B cell (primary cell): ENCODE results near the gene ERCC4. TPM values are rescaled to one million over a fixed set of nuclear protein-coding genes. Genes with fewer than 3 reads are reported as not detected.

Experiments used
- ATAC-seq: fragments of 200-7000 bp; cut with Tn5 transposase; one replicate; pipeline ENCODE4 v1.10.0; 2021; ENCODE audit warnings: low read depth, mild to moderate bottlenecking, moderate number of reproducible peaks, moderate library complexity
- CTCF ChIA-PET: fragments of 350-600 bp; sonication (Branson Sonifier 250); formaldehyde crosslinking; loops from one replicate; lab custom pipeline; 2021; ENCODE audit warnings: antibody characterized with exemption, inconsistent platforms; lab: Charles Lee
- POLR2A ChIA-PET: fragments of 350-600 bp; sonication (Branson Sonifier 250); formaldehyde crosslinking; loops from one replicate; lab custom pipeline; 2021; ENCODE audit warnings: antibody characterized with exemption; lab: Charles Lee
- DNase-seq: peaks from one replicate; pipeline ENCODE4 v3.0.0; 2013
- H2AFZ ChIP-seq: 2 replicates; pipeline ENCODE4 v1.6.1; 2012; ENCODE audit warnings: mild to moderate bottlenecking, low read depth, low read length; ENCODE audit not compliant: insufficient read depth, poor library complexity, severe bottlenecking
- H3K27ac ChIP-seq, 2 donors: 1 replicate in 1 of 2; 2 replicates in 1 of 2; pipeline ENCODE4 v1.5.1; 2012 to 2013; ENCODE audit warnings: low read length in 2 of 2, mild to moderate bottlenecking in 2 of 2, moderate library complexity in 1 of 2
- H3K27me3 ChIP-seq, 4 experiments: fragments of 200-600 bp in 1 of 4; sonication (generic) in 1 of 4; replicated peaks in 1 of 4; 1 replicate in 2 of 4; 2 replicates in 2 of 4; pipeline versions ENCODE4 v1.6.1 to v1.7.0; 2013 to 2016; ENCODE audit warnings: low read length in 3 of 4, mild to moderate bottlenecking in 2 of 4, mixed read lengths in 1 of 4, moderate library complexity in 1 of 4; ENCODE audit not compliant: insufficient read depth in 4 of 4, control insufficient read depth in 3 of 4; ENCODE audit errors: control extremely low read depth in 1 of 4
- H3K36me3 ChIP-seq, 2 experiments: replicated peaks in 1 of 2; 1 replicate in 1 of 2; 2 replicates in 1 of 2; pipeline versions ENCODE4 v1.6.1 to v1.7.1; 2013; ENCODE audit warnings: low read length in 1 of 2; ENCODE audit not compliant: insufficient read depth in 2 of 2, control insufficient read depth in 1 of 2; ENCODE audit errors: control extremely low read depth in 1 of 2, extremely low read depth in 1 of 2
- H3K4me1 ChIP-seq, 2 donors: fragments of 200-600 bp in 1 of 2; sonication (generic) in 1 of 2; 1 replicate in 1 of 2; 2 replicates in 1 of 2; pipeline versions ENCODE4 v1.5.1 to v1.6.1; 2013 to 2017; ENCODE audit warnings: low read length in 2 of 2; ENCODE audit not compliant: control insufficient read depth in 2 of 2, insufficient read depth in 2 of 2
- H3K4me2 ChIP-seq: replicated peaks from 2 replicates; pipeline ENCODE3; 2012; ENCODE audit warnings: mild to moderate bottlenecking, low read depth, low read length; ENCODE audit not compliant: poor library complexity, severe bottlenecking
- H3K4me3 ChIP-seq, 5 experiments: fragments of 200-600 bp in 1 of 5; sonication (generic) in 1 of 5; 1 replicate in 3 of 5; 2 replicates in 2 of 5; pipeline versions ENCODE4 v1.5.1 to v1.7.0; 2011 to 2016; ENCODE audit warnings: low read length in 4 of 5, mild to moderate bottlenecking in 4 of 5, low read depth in 2 of 5, control low read depth in 1 of 5, moderate library complexity in 1 of 5; ENCODE audit not compliant: insufficient read depth in 1 of 5; ENCODE audit errors: control extremely low read depth in 1 of 5, extremely low read depth in 1 of 5
- H3K79me2 ChIP-seq: fragments of 200-600 bp; sonication (generic); one replicate; pipeline ENCODE4 v1.6.0; 2016; ENCODE audit warnings: low read length; ENCODE audit not compliant: control insufficient read depth, insufficient read depth
- H3K9ac ChIP-seq: fragments of 200-600 bp; sonication (generic); 2 replicates; pipeline ENCODE4 v1.6.1; 2017; ENCODE audit warnings: mild to moderate bottlenecking, low read length, moderate library complexity
- H3K9me3 ChIP-seq, 3 donors: one replicate each; pipeline versions ENCODE4 v1.6.1 to v1.7.1; 2013; ENCODE audit warnings: low read length in 2 of 3; ENCODE audit not compliant: control insufficient read depth in 2 of 3, insufficient read depth in 1 of 3; ENCODE audit errors: control extremely low read depth in 1 of 3
- H4K20me1 ChIP-seq: 2 replicates; pipeline ENCODE4 v1.6.0; 2012; ENCODE audit warnings: mild to moderate bottlenecking, low read length; ENCODE audit not compliant: insufficient read depth, control insufficient read depth, poor library complexity, severe bottlenecking
- H3K27ac Mint-ChIP-seq: one replicate; pipeline ENCODE4 v1.8.0; 2021; ENCODE audit warnings: mixed read lengths
- H3K27me3 Mint-ChIP-seq: one replicate; pipeline ENCODE4 v1.8.0; 2021; ENCODE audit warnings: mixed read lengths
- H3K4me1 Mint-ChIP-seq: one replicate; pipeline ENCODE4 v1.8.0; 2021; ENCODE audit warnings: mixed read lengths
- H3K4me3 Mint-ChIP-seq: one replicate; pipeline ENCODE4 v1.8.0; 2021; ENCODE audit warnings: mixed read lengths
- H3K9me3 Mint-ChIP-seq: one replicate; pipeline ENCODE4 v1.8.0; 2022; ENCODE audit warnings: mixed read lengths; ENCODE audit not compliant: insufficient read depth
- CTCF ChIP-seq: fragments of 200-600 bp; IDR thresholded peaks from one replicate; pipeline ENCODE4 v1.8.0; 2022; ENCODE audit warnings: antibody characterized with exemption, mild to moderate bottlenecking
- EZH2 ChIP-seq: IDR thresholded peaks from 2 replicates; pipeline ENCODE4 v1.6.1; 2012; ENCODE audit warnings: borderline replicate concordance, low read depth, mild to moderate bottlenecking, moderate library complexity, low read length; ENCODE audit not compliant: insufficient read depth, poor library complexity, severe bottlenecking
- WGBS: methylation state at CpG from one replicate; pipeline ENCODE4 v1.1.5; 2013; ENCODE audit warnings: missing lambda C conversion rate; ENCODE audit not compliant: insufficient coverage; 5-methylcytosine and 5-hydroxymethylcytosine counted together
- intact Hi-C: fragments of 100-400 bp; cut with micrococcal nuclease; formaldehyde crosslinking; loops from one replicate; pipeline ENCODE4 v1.10.0; 2022
- polyA plus RNA-seq: library from polyadenylated mRNA; depleted of rRNA; stranded (reverse); fragments of >200 nt; gene quantifications from 2 replicates; pipeline ENCODE4 v1.2.3, GENCODE V29; 2012
- total RNA-seq, 2 donors: library from RNA; stranded (reverse); fragments of 120-200 nt in 1 of 2; gene quantifications; 1 replicate in 1 of 2; 2 replicates in 1 of 2; pipeline versions ENCODE4 v1.2.3 to v1.2.4, GENCODE V29; 2013 to 2022

ERCC4 gene
- total and polyA plus RNA-seq, 2 donors (not counting 1 experiment from before 2014, with no cell fraction given): 1.0 to 11.9 TPM

- no peak overlapping the region for H3K27ac ChIP-seq
- ChIA-PET CTCF (interaction anchor here (0.7 to 5.0 kb wide), 2 partner anchors 13 kb away, joined by 5 to 25 read pairs; no protein-coding TSS in a partner anchor), POLR2A (no interaction called here)
- H3K36me3 ChIP-seq: peaks cover 1 to 35% of the 10 kb centered on the region in 2 experiments
- no peak overlapping the region for H3K4me3 ChIP-seq
- intact Hi-C loops: no loop called here
- H3K4me2 ChIP-seq: no peak overlapping the region
- DNase-seq: no peak
- H3K27me3 Mint-ChIP-seq: no peaks in the 10 kb centered on the region
- H3K4me1 Mint-ChIP-seq: no peaks in the 10 kb centered on the region
- no peak overlapping the region for H3K9ac ChIP-seq
- no CpG with 5 or more reads among the region's 2 CpGs for WGBS
- no peak overlapping the region for H2AFZ ChIP-seq
- no peak for ATAC-seq
- no peaks in the 10 kb centered on the region for H3K4me1 ChIP-seq
- no peaks in the 10 kb centered on the region for H3K27me3 ChIP-seq
- no peaks in the 10 kb centered on the region for H3K79me2 ChIP-seq
- no peaks in the 10 kb centered on the region for H3K9me3 ChIP-seq
- TF ChIP-seq EZH2: no peak
- no peak for TF ChIP-seq CTCF
- H4K20me1 ChIP-seq: no peaks in the 10 kb centered on the region
- H3K4me3 Mint-ChIP-seq: no peak overlapping the region
- no peak overlapping the region for H3K27ac Mint-ChIP-seq
- H3K9me3 Mint-ChIP-seq: no peaks in the 10 kb centered on the region
These were observed 16.2 kb downstream of the ERCC4 start for GRCh38 chr16:13936155-13936554.

- no peak overlapping the region for H2AFZ ChIP-seq
- ATAC-seq: no peak
- ChIA-PET POLR2A (no interaction called here), CTCF (interaction anchor here (5.0 kb wide), 1 partner anchor 14 kb away, joined by 25 read pairs; no protein-coding TSS in a partner anchor)
- no peaks in the 10 kb centered on the region for H3K9me3 ChIP-seq
- Mint-ChIP-seq H3K4me1 (no peaks in the 10 kb centered on the region), H3K9me3 (no peaks in the 10 kb centered on the region), H3K27me3 (no peaks in the 10 kb centered on the region), H3K4me3 (no peak overlapping the region), H3K27ac (no peak overlapping the region)
- no peaks in the 10 kb centered on the region for H3K27me3 ChIP-seq
- H3K4me3 ChIP-seq: no peak overlapping the region
- intact Hi-C loops: no loop called here
- no peaks in the 10 kb centered on the region for H3K79me2 ChIP-seq
- no peaks in the 10 kb centered on the region for H4K20me1 ChIP-seq
- peaks cover under 1 to 38% of the 10 kb centered on the region in 2 experiments for H3K36me3 ChIP-seq
- H3K9ac ChIP-seq: no peak overlapping the region
- no peak overlapping the region for H3K4me2 ChIP-seq
- TF ChIP-seq EZH2: no peak
- no peak for TF ChIP-seq CTCF
- no peaks in the 10 kb centered on the region for H3K4me1 ChIP-seq
- 100% methylated on average over 2 of the region's 3 CpGs for WGBS
- DNase-seq: no peak
- H3K27ac ChIP-seq: no peak overlapping the region
These were observed 16.7 kb downstream of the ERCC4 start for GRCh38 chr16:13936596-13937081.
